ENCODE results near the gene CCSAP.

The CCSAP gene

GRCh38 chr1:229275005-229275404, 67.8 kb downstream of the CCSAP start (continued):
- TF ChIP-seq GFI1B (tag by site-specific recombination; IDR thresholded peaks at IDR 0.05), result 0 out of 2 replicates have a peak, but pooled peaks have one; percentile 28
- TF ChIP-seq ZBTB17 (tag by site-specific recombination; IDR thresholded peaks at IDR 0.05), result peak; percentile 29; the same call in 1 of the 2 replicates
- TF ChIP-seq BCL11A (tag by site-specific recombination; IDR thresholded peaks at IDR 0.05; ENCODE audit: low read depth), result 0 out of 2 replicates have a peak, but pooled peaks have one; percentile 14
- TF ChIP-seq ZNF692 (tag by site-specific recombination; IDR thresholded peaks at IDR 0.05), result 0 out of 2 replicates have a peak, but pooled peaks have one; percentile 17
- TF ChIP-seq, protein P1, sequence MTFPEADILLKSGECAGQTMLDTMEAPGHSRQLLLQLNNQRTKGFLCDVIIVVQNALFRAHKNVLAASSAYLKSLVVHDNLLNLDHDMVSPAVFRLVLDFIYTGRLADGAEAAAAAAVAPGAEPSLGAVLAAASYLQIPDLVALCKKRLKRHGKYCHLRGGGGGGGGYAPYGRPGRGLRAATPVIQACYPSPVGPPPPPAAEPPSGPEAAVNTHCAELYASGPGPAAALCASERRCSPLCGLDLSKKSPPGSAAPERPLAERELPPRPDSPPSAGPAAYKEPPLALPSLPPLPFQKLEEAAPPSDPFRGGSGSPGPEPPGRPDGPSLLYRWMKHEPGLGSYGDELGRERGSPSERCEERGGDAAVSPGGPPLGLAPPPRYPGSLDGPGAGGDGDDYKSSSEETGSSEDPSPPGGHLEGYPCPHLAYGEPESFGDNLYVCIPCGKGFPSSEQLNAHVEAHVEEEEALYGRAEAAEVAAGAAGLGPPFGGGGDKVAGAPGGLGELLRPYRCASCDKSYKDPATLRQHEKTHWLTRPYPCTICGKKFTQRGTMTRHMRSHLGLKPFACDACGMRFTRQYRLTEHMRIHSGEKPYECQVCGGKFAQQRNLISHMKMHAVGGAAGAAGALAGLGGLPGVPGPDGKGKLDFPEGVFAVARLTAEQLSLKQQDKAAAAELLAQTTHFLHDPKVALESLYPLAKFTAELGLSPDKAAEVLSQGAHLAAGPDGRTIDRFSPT (tag by site-specific recombination; IDR thresholded peaks at IDR 0.05), result peak; percentile 34; the same call in 1 of the 2 replicates
- TF ChIP-seq ZNF302 (tag by site-specific recombination; IDR thresholded peaks at IDR 0.05; ENCODE audit: low read depth), result no peak
- TF ChIP-seq ZNF521 (tag by site-specific recombination; IDR thresholded peaks at IDR 0.05), result no peak
- TF ChIP-seq, protein P2, sequence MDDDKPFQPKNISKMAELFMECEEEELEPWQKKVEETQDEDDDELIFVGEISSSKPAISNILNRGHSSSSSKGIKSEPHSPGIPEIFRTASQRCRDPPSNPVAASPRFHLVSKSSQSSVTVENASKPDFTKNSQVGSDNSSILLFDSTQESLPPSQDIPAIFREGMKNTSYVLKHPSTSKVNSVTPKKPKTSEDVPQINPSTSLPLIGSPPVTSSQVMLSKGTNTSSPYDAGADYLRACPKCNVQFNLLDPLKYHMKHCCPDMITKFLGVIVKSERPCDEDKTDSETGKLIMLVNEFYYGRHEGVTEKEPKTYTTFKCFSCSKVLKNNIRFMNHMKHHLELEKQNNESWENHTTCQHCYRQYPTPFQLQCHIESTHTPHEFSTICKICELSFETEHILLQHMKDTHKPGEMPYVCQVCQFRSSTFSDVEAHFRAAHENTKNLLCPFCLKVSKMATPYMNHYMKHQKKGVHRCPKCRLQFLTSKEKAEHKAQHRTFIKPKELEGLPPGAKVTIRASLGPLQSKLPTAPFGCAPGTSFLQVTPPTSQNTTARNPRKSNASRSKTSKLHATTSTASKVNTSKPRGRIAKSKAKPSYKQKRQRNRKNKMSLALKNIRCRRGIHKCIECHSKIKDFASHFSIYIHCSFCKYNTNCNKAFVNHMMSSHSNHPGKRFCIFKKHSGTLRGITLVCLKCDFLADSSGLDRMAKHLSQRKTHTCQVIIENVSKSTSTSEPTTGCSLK (tag by site-specific recombination; IDR thresholded peaks at IDR 0.05), result no peak
- TF ChIP-seq ZNF37A (tag by site-specific recombination; IDR thresholded peaks at IDR 0.05), result no peak
- peak; percentile 26 for TF ChIP-seq ZNF510 (tag by site-specific recombination; IDR thresholded peaks at IDR 0.05; ENCODE audit: insufficient replicate concordance)
- no peak for TF ChIP-seq ZNF596 (tag by site-specific recombination; IDR thresholded peaks at IDR 0.05)
- peak; percentile 97 for TF ChIP-seq ATF2 (tag by site-specific recombination; IDR thresholded peaks at IDR 0.05; ENCODE audit: low read depth)
- no peak for TF ChIP-seq ZBTB44 (tag by site-specific recombination; IDR thresholded peaks at IDR 0.05)
- peak; percentile 42; the same call in 1 of the 2 replicates for TF ChIP-seq ZBTB21 (tag by site-specific recombination; IDR thresholded peaks at IDR 0.05)
- TF ChIP-seq PRDM1 (tag by site-specific recombination; IDR thresholded peaks at IDR 0.05), result 0 out of 2 replicates have a peak, but pooled peaks have one; percentile 32
- TF ChIP-seq ZBTB48 (tag by site-specific recombination; IDR thresholded peaks at IDR 0.05), result peak; percentile 65
- TF ChIP-seq ZNF600 (tag by site-specific recombination; IDR thresholded peaks at IDR 0.05), result 0 out of 2 replicates have a peak, but pooled peaks have one; percentile 11
- no peak for TF ChIP-seq KLF1 (tag by site-specific recombination; IDR thresholded peaks at IDR 0.05)
- TF ChIP-seq ZNF366 (tag by site-specific recombination; conservative IDR thresholded peaks at IDR 0.05), result peak; percentile 73
- TF ChIP-seq ZNF629 (tag by site-specific recombination; IDR thresholded peaks at IDR 0.05), result peak; percentile 90
- TF ChIP-seq ZNF558 (tag by site-specific recombination; IDR thresholded peaks at IDR 0.05), result 0 out of 2 replicates have a peak, but pooled peaks have one; percentile 62
- no peak for TF ChIP-seq ZNF473 (tag by site-specific recombination; IDR thresholded peaks at IDR 0.05)
- TF ChIP-seq, protein P3, sequence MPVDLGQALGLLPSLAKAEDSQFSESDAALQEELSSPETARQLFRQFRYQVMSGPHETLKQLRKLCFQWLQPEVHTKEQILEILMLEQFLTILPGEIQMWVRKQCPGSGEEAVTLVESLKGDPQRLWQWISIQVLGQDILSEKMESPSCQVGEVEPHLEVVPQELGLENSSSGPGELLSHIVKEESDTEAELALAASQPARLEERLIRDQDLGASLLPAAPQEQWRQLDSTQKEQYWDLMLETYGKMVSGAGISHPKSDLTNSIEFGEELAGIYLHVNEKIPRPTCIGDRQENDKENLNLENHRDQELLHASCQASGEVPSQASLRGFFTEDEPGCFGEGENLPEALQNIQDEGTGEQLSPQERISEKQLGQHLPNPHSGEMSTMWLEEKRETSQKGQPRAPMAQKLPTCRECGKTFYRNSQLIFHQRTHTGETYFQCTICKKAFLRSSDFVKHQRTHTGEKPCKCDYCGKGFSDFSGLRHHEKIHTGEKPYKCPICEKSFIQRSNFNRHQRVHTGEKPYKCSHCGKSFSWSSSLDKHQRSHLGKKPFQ (tag by site-specific recombination; IDR thresholded peaks at IDR 0.05), result no peak
- TF ChIP-seq WT1 (tag by site-specific recombination; IDR thresholded peaks at IDR 0.05), result 0 out of 2 replicates have a peak, but pooled peaks have one; percentile 13
